Body of pancreas (tissue), 4 donors: ENCODE data around the gene SLC4A1AP. TPM values are rescaled to one million over a fixed set of nuclear protein-coding genes. Genes with fewer than 3 reads are reported as not detected.

Experiments
- ATAC-seq: fragments of 150-250 bp; one replicate; pipeline ENCODE4 v1.9.1; 2016
- DNase-seq, 4 donors: peaks; one replicate each; pipeline ENCODE4 v3.0.0-alpha.2; 2019
- H3K27ac ChIP-seq, 4 donors: fragments of 200-600 bp; sonication (generic); 1 replicate in 3 of 4; 2 replicates in 1 of 4; pipeline versions ENCODE4 v1.5.1 to v1.6.1; 2016 to 2019; ENCODE audit warnings: mild to moderate bottlenecking in 1 of 4, mixed read lengths in 1 of 4, moderate library complexity in 1 of 4
- H3K27me3 ChIP-seq, 2 donors: fragments of 200-600 bp; sonication (generic); one replicate each; pipeline ENCODE4 v1.6.0; 2016; ENCODE audit warnings: mild to moderate bottlenecking in 1 of 2
- H3K36me3 ChIP-seq, 2 donors: fragments of 200-600 bp; sonication (generic); replicated peaks in 1 of 2; 2 replicates each; pipeline ENCODE4 v1.5.1; 2016; ENCODE audit warnings: low read depth in 2 of 2; ENCODE audit not compliant: insufficient read depth in 1 of 2
- H3K4me1 ChIP-seq: fragments of 200-600 bp; sonication (generic); one replicate; pipeline ENCODE4 v1.6.0; 2016
- H3K4me3 ChIP-seq, 2 donors: fragments of 200-600 bp; sonication (generic); 1 replicate in 1 of 2; 2 replicates in 1 of 2; pipeline ENCODE4 v1.5.1; 2016 to 2019
- H3K9me3 ChIP-seq, 3 donors: fragments of 200-600 bp; sonication (generic); 1 replicate in 2 of 3; 2 replicates in 1 of 3; pipeline ENCODE4 v1.5.1; 2016
- POLR2A ChIP-seq, 3 donors: fragments of 450-650 bp; IDR thresholded peaks; one replicate each; pipeline ENCODE4 v1.6.1; 2016; ENCODE audit warnings: antibody characterized with exemption in 3 of 3, mild to moderate bottlenecking in 2 of 3
- WGBS, 2 donors: methylation state at CpG; one replicate each; pipeline ENCODE4 v1.1.5; 2017; 5-methylcytosine and 5-hydroxymethylcytosine counted together
- intact Hi-C: fragments of 100-400 bp; cut with DNase I; formaldehyde crosslinking; loops from one replicate; pipeline ENCODE4 v1.15.1; 2023
- total RNA-seq, 2 donors: library from RNA; depleted of rRNA; stranded (reverse); fragments of >200 nt; gene quantifications; one replicate each; pipeline ENCODE4 v1.1.0, GENCODE V29; 2016
- TF ChIP-seq, protein P1 (sequence below), 7 experiments: fragments of 450-650 bp in 4 of 7; fragments of 200-600 bp in 3 of 7; sonication (generic) in 3 of 7; IDR thresholded peaks; one replicate each; pipeline ENCODE4 v1.5.1; 2016 to 2019; ENCODE audit warnings: antibody characterized with exemption in 7 of 7

Gene SLC4A1AP
- total RNA-seq, 2 donors from 2014 or later, result 15.6 to 22.4 TPM

DNA sequence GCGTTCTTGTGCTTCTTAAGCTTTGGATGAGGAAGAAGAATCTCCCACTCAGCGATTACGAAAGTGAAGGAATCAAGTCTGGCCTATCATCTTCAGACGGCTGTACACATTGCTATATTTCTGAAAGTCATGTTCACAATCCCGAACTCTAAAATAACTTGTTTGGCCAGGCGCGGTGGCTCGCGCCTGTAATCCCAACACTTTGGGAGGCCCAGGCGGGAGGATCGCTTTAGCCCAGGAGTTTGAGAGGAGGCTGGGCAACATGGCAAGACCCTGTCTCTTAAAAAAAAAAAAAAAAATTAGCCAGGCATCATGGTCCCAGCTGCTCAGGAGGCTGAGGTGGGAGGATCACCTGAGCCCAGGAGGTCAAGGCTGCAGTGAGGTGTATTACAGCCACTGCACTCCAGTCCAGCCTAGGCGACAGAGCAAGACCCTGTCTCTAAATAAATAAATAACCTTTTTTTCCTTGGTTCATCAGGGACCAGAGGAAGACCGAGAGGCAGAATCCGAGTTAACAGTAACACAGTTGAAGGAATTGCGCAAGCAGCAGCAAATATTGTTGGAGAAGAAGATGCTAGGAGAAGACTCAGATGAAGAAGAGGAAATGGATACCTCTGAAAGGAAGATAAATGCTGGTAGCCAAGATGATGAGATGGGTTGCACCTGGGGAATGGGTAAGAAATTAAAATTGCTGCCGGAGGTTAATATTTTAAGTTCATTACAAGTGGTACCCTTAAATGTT is 1.1 kb downstream of the SLC4A1AP start:
- DNase-seq (no peak), ATAC-seq (no peak)
- peak overlapping the region in 1 of 2 donors; percentile 87 for H3K4me3 ChIP-seq
- no peak overlapping the region for H3K27ac ChIP-seq
- intact Hi-C loops, result no loop called here
- H3K4me1 ChIP-seq, result peaks cover 21% of the 10 kb centered on the region
- TF ChIP-seq, protein P1, sequence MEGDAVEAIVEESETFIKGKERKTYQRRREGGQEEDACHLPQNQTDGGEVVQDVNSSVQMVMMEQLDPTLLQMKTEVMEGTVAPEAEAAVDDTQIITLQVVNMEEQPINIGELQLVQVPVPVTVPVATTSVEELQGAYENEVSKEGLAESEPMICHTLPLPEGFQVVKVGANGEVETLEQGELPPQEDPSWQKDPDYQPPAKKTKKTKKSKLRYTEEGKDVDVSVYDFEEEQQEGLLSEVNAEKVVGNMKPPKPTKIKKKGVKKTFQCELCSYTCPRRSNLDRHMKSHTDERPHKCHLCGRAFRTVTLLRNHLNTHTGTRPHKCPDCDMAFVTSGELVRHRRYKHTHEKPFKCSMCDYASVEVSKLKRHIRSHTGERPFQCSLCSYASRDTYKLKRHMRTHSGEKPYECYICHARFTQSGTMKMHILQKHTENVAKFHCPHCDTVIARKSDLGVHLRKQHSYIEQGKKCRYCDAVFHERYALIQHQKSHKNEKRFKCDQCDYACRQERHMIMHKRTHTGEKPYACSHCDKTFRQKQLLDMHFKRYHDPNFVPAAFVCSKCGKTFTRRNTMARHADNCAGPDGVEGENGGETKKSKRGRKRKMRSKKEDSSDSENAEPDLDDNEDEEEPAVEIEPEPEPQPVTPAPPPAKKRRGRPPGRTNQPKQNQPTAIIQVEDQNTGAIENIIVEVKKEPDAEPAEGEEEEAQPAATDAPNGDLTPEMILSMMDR (IDR thresholded peaks at IDR 0.05), result no peak
- TF ChIP-seq POLR2A (IDR thresholded peaks at IDR 0.05), result no peak
- H3K36me3 ChIP-seq, result peaks cover 9 to 19% of the 10 kb centered on the region in 2 donors
- WGBS, 2 donors, result 65 to 67% methylated on average over 16 of the region's 16 CpGs
- H3K9me3 ChIP-seq, result no peaks in the 10 kb centered on the region
- H3K27me3 ChIP-seq, result no peaks in the 10 kb centered on the region

GRCh38 chr2:27667446-27667845 is 3.8 kb downstream of the SLC4A1AP start:
- Histone ChIP-seq H3K9me3 (no peaks in the 10 kb centered on the region), H3K4me3 (no peak overlapping the region), H3K27ac (no peak overlapping the region), H3K27me3 (no peaks in the 10 kb centered on the region), H3K36me3 (peaks cover 9 to 16% of the 10 kb centered on the region in 2 donors), H3K4me1 (peaks cover 16% of the 10 kb centered on the region)
- DNase-seq (no peak), ATAC-seq (no peak)
- WGBS, 2 donors, result 54 to 78% methylated on average over 1 of the region's 1 CpG
- intact Hi-C loops, result no loop called here
- TF ChIP-seq, protein P1 (IDR thresholded peaks at IDR 0.05), result no peak
- TF ChIP-seq POLR2A (IDR thresholded peaks at IDR 0.05), result no peak

GRCh38 chr2:27671235-27671634 is 7.5 kb downstream of the SLC4A1AP start:
- Histone ChIP-seq H3K27ac (no peak overlapping the region), H3K27me3 (no peaks in the 10 kb centered on the region), H3K4me3 (no peak overlapping the region), H3K4me1 (no peaks in the 10 kb centered on the region), H3K36me3 (peaks cover 9 to 25% of the 10 kb centered on the region in 2 donors), H3K9me3 (no peaks in the 10 kb centered on the region)
- ATAC-seq, result no peak
- intact Hi-C loops, result no loop called here
- TF ChIP-seq POLR2A (IDR thresholded peaks at IDR 0.05), result no peak
- TF ChIP-seq, protein P1 (IDR thresholded peaks at IDR 0.05), result no peak
- 84 to 89% methylated on average over 4 of the region's 4 CpGs for WGBS, 2 donors
- no peak for DNase-seq

GRCh38 chr2:27672723-27673486 is 9.2 kb downstream of the SLC4A1AP start:
- ATAC-seq (no peak), DNase-seq (no peak)
- Histone ChIP-seq H3K27ac (no peak overlapping the region), H3K36me3 (peaks cover 9 to 26% of the 10 kb centered on the region in 2 donors), H3K9me3 (no peaks in the 10 kb centered on the region), H3K4me3 (no peak overlapping the region), H3K27me3 (no peaks in the 10 kb centered on the region), H3K4me1 (no peaks in the 10 kb centered on the region)
- intact Hi-C loops, result no loop called here
- TF ChIP-seq POLR2A (IDR thresholded peaks at IDR 0.05), result no peak
- TF ChIP-seq, protein P1 (IDR thresholded peaks at IDR 0.05), result no peak
- WGBS, 2 donors, result 78 to 82% methylated on average over 5 of the region's 5 CpGs
